Kidney epithelial cell (primary cell): ENCODE results near the gene RPP25L. TPM values are rescaled to one million over a fixed set of nuclear protein-coding genes. Genes with fewer than 3 reads are reported as not detected.
A peak's percentile ranks its signal among the peaks of the same experiment; 100 is the strongest.

Experiments
- DNase-seq: peaks from one replicate; pipeline ENCODE4 v3.0.0-alpha.2; 2010; ENCODE audit warnings: low read depth
- H3K27me3 ChIP-seq: 2 replicates; pipeline ENCODE4 v1.6.0; 2011; ENCODE audit warnings: low read length; ENCODE audit not compliant: control insufficient read depth, insufficient read depth
- H3K36me3 ChIP-seq: 2 replicates; pipeline ENCODE4 v1.5.1; 2011; ENCODE audit warnings: low read length; ENCODE audit not compliant: control insufficient read depth, insufficient read depth
- H3K4me3 ChIP-seq: 2 replicates; pipeline ENCODE4 v1.5.1; 2011; ENCODE audit warnings: low read depth, mild to moderate bottlenecking, control low read depth, low read length
- total RNA-seq: library from RNA; depleted of rRNA; stranded (reverse); fragments of >200 nt; gene quantifications from 2 replicates; pipeline ENCODE4 v1.2.3, GENCODE V29; 2015
- TF ChIP-seq, protein P1 (sequence below): IDR thresholded peaks from 2 replicates; pipeline ENCODE4 v1.5.1; 2011; ENCODE audit warnings: mild to moderate bottlenecking, moderate library complexity, low read length, control low read depth, inconsistent platforms; ENCODE audit not compliant: insufficient read depth, poor library complexity, severe bottlenecking

The RPP25L gene
- total RNA-seq, 1 donor from 2014 or later, result 31.5 TPM

DNA sequence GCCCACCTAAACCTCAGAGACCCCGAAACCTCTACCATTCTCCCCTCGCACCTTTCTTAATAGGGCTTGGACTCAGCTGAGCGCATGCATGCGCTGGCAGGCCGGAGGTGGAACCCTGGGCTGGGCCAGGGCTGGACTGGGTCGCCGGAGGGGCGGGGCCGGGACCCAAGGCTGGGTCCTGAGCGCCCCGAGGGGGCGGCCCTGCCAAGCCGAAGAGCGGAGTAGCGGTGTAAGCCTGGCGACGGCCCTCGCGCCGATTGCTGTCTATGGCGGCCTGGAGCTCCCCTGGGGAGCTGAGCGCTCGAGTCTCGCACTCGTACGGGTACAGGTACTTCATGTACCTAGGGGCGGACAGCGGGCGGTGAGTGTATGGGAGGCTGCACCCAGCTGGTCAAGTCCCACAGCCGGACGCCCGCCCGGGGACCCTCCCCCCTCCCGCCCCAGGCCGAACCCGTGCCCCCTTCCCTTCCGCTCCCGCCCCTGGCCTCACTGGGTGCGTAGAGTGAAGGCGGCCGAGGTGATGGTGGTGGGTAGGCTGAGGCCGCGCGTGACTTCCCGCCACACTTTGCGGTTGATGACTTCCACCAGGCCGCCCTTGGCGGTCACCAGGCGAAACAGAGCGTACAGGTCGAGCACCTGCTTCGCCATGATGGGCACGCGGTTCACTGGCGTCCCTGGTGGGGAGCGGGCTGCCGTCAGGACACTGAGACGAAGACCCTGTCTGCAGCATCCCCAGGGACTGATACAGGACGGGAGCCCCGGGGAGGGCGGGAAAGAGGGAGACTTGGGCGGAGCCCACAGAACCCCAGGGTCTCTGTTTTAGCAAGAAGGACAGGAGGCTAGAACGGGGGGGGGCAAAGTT, 11.7 kb upstream of the RPP25L start:
- TF ChIP-seq, protein P1, sequence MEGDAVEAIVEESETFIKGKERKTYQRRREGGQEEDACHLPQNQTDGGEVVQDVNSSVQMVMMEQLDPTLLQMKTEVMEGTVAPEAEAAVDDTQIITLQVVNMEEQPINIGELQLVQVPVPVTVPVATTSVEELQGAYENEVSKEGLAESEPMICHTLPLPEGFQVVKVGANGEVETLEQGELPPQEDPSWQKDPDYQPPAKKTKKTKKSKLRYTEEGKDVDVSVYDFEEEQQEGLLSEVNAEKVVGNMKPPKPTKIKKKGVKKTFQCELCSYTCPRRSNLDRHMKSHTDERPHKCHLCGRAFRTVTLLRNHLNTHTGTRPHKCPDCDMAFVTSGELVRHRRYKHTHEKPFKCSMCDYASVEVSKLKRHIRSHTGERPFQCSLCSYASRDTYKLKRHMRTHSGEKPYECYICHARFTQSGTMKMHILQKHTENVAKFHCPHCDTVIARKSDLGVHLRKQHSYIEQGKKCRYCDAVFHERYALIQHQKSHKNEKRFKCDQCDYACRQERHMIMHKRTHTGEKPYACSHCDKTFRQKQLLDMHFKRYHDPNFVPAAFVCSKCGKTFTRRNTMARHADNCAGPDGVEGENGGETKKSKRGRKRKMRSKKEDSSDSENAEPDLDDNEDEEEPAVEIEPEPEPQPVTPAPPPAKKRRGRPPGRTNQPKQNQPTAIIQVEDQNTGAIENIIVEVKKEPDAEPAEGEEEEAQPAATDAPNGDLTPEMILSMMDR, result no peak
- no peaks in the 10 kb centered on the region for H3K36me3 ChIP-seq

DNA sequence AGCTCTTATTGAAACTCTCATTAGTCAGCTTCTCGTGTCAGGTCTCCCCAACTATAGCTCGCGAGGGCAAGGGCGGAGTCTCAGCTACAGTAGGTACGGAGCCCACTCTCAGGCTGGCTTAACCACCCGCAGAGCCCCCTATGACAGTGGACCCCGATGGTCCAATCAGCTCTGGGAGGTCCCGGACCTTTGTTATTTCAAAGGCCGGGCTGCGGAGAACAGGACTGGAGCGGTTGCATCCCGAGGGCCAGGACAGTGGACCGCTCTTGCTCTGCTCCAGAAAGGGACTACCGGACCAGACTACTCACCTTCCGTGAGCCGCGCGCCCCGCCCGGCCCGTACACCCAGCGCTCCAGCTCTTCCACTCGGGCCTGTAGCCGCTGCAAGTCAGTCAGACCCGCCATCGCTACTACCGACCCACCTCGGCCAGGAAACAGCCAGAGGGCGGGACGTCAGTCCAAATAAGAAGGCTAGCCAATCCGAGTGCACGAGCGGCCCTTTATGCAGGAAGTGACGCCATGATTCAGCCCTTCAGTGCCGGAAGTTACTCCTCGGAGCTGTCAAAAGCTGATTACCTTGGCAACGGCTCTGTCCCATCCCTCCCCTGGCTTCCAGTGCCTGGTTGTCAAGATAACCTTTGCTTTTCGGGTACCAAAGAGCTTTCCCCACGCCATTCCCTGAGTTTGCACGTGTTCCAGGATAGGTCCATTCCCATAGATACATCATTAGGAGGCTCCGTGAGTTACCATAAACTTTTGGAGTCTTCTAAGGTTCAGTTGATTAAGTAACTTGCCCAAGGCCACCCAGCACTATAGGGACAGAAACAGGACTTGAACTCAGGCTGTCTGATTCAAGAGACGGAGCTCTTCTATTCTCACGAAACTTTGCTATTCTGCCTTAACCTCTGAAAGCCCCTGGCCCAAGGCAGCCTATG, 8.4 kb upstream of the RPP25L start, which contains the start of gene DCTN3:
TSS of gene DCTN3 (minus strand) at position 435 of the 934 bp plus-strand sequence. CDS start at position 404, 31 bp downstream.
- peak; percentile 90 for DNase-seq
- peaks cover 27% of the 10 kb centered on the region for H3K27me3 ChIP-seq
- TF ChIP-seq, protein P1, result no peak
- peak within 1 kb of the TSS; percentile 69 for H3K4me3 ChIP-seq
- H3K36me3 ChIP-seq, result no peaks in the 10 kb centered on the region

More for the DNA sequence above, 11.7 kb upstream of the RPP25L start:
- Histone ChIP-seq H3K4me3 (no peak overlapping the region), H3K27me3 (peaks cover 55% of the 10 kb centered on the region)
- DNase-seq, result no peak

DNA sequence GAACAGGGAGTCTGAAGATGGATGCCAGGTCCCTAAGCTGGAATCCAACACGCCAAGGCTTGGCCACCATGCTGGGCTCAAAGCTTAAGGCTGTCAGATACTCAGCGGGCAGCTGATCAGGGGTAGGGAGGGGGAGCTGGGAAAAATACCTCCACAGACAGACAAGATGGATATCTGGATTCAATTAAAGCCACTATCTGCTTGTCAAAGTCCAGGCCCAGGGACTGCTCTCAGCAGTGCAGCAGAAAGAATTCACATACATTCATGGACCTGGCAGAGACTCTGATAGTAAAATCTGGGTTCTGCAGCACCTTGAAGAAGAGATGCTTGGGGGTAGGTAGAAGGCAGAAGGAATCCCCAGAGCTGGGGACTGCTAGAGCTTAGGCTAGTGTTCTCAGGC, 3.2 kb upstream of the RPP25L start:
- H3K36me3 ChIP-seq, result no peaks in the 10 kb centered on the region
- H3K27me3 ChIP-seq, result no peaks in the 10 kb centered on the region
- DNase-seq, result no peak
- no peak overlapping the region for H3K4me3 ChIP-seq
- TF ChIP-seq, protein P1, result no peak

DNA sequence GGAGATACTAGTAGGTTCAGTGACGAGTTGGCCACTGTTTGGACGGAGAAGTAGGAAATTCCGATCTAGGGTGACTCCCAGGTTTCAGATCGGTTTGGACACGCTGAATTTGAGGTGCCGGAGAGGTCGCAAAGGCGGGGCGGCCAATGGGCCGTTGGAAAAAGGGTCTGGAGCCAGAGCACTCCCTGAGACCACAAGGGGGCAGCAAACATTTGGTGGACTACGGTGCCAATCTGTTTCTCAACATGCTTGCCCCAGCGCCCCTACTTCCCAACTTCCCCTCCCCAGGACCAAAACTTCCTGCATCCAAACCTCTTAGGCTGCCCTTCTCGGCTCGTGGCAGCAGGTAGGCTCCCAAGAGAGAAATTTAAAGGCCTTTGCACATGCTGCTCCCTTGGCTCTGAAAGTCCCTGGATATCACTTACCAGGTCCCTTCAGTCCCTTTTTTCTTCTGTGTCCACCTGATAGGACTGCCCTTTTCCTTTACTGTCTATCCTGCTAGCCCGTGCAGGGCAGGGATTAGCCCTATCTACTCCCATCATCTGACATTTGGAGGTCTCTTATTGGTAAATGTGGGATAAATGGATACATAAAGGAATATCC, 992 bp upstream of the RPP25L start:
- Histone ChIP-seq H3K36me3 (no peaks in the 10 kb centered on the region), H3K4me3 (peak overlapping the region; percentile 92), H3K27me3 (no peaks in the 10 kb centered on the region)
- no peak for DNase-seq
- TF ChIP-seq, protein P1, result peak; percentile 82

DNA sequence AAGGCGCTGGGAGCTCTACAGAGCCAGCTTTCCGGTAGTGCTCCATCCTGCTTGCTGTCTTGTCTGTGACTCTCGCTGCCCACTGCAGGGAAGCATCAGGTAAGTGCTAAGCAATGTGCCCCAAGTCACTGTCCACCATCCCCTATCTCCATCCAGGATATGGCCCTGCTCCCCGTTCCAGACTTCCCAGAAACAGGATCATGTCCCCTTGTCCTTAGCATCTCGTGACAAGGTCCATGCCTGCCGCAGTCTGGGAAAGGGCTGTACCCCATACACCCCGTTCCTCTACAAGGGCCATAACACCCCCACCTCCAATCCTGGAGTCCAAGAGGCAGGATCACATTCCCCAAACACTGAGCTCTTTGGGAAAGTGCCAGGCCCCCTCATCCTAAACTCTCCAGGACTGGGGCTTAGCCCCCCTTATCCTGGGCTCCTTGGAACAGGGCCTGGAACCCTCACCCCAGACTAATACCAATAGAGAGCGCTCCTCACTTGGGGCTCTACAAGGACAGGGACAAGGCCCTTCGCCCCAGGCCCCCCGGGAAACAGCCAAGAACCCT, 566 bp downstream of the RPP25L start:
- TF ChIP-seq, protein P1, result no peak
- Histone ChIP-seq H3K36me3 (no peaks in the 10 kb centered on the region), H3K27me3 (peaks cover 3% of the 10 kb centered on the region), H3K4me3 (peak overlapping the region; percentile 92)
- DNase-seq, result no peak
